ENCODE results near the gene TENT4B.

DNA sequence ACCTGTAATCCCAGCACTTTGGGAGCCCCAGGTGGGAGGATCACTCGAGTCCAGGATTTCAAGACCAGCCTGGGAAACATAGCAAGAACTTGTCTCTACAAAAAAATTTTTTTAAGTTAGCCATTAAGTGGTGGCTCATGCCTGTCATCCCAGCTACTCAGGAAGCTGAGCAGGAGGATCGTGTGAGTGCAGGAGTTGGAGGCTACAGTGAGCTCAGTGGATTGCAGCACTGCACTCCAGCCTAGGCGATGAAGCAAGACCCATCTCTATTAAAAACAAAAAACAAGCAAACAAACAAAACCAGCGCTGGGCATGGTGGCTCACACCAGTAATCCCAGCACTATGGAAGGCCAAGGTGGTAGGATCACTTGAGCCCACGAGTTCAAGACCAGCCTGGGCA, 49.3 kb upstream of the TENT4B start:
- TF ChIP-seq CTCF (IDR thresholded peaks at IDR 0.05) (no peak), ZFX (IDR thresholded peaks at IDR 0.05; ENCODE audit: borderline replicate concordance) (no peak)
